ENCODE measurements around the gene MNX1. TPM values are rescaled to one million over a fixed set of nuclear protein-coding genes. Genes with fewer than 3 reads are reported as not detected.
A peak's percentile ranks its signal among the peaks of the same experiment; 100 is the strongest.

The MNX1 gene
- total RNA-seq, 1 experiment from 2014 or later, result 0.28 TPM

GRCh38 chr7:157013101-157013500 is 2.6 kb upstream of the MNX1 start:
- H3K27ac ChIP-seq, result no peak overlapping the region
- H3K9me2 ChIP-seq (ENCODE audit: insufficient read depth), result no peaks in the 10 kb centered on the region
- H3K9me3 ChIP-seq (ENCODE audit: insufficient read depth, low read depth), result no peaks in the 10 kb centered on the region
- peaks cover 12% of the 10 kb centered on the region for H3K4me1 ChIP-seq (replicated peaks; ENCODE audit: insufficient read depth)
- no peak overlapping the region for H2AFZ ChIP-seq
- POLR2A ChIA-PET (ENCODE audit: unreplicated experiment), result no interaction called here
- TF ChIP-seq EZH2 (IDR thresholded peaks at IDR 0.05; ENCODE audit: low read depth) (no peak), CTCF (conservative IDR thresholded peaks at IDR 0.05) (no peak)
- no TSS peak for BruUV-seq (replicated peaks)
- no peaks in the 10 kb centered on the region for H3K36me3 ChIP-seq (ENCODE audit: low read depth)
- no peak overlapping the region for H3K4me3 ChIP-seq
- H3K79me2 ChIP-seq (ENCODE audit: low read depth), result no peaks in the 10 kb centered on the region
- intact Hi-C loops (cut with micrococcal nuclease; ENCODE audit: unreplicated experiment), result loop anchor here (10.0 kb wide), 1 partner anchor 122 kb away; the partner anchor contains the start of gene UBE3C
- no peaks in the 10 kb centered on the region for H3F3A ChIP-seq (ENCODE audit: insufficient read depth, low read depth)
- DNase-seq, result no peak
- no peaks in the 10 kb centered on the region for H3K27me3 ChIP-seq (ENCODE audit: insufficient read depth, low read depth)
- H4K20me1 ChIP-seq (ENCODE audit: insufficient read depth), result no peaks in the 10 kb centered on the region
- no peak overlapping the region for H3K4me2 ChIP-seq
- CTCF ChIA-PET, result no interaction called here

GRCh38 chr7:157012113-157012547 is 1.7 kb upstream of the MNX1 start:
- H3K27me3 ChIP-seq (ENCODE audit: insufficient read depth, low read depth), result no peaks in the 10 kb centered on the region
- no peak overlapping the region for H3K27ac ChIP-seq
- H2AFZ ChIP-seq, result no peak overlapping the region
- peak overlapping the region; percentile 95 for H3K4me2 ChIP-seq
- CTCF ChIA-PET, result no interaction called here
- intact Hi-C loops (cut with micrococcal nuclease; ENCODE audit: unreplicated experiment), result loop anchor here (10.0 kb wide), 1 partner anchor 123 kb away; the partner anchor contains the start of gene UBE3C
- no peaks in the 10 kb centered on the region for H3K9me3 ChIP-seq (ENCODE audit: insufficient read depth, low read depth)
- TF ChIP-seq EZH2 (IDR thresholded peaks at IDR 0.05; ENCODE audit: low read depth), result no peak
- TF ChIP-seq CTCF (conservative IDR thresholded peaks at IDR 0.05), result no peak
- H3K4me1 ChIP-seq (replicated peaks; ENCODE audit: insufficient read depth), result peaks cover 12% of the 10 kb centered on the region
- H3K79me2 ChIP-seq (ENCODE audit: low read depth), result no peaks in the 10 kb centered on the region
- POLR2A ChIA-PET (ENCODE audit: unreplicated experiment), result no interaction called here
- no peaks in the 10 kb centered on the region for H4K20me1 ChIP-seq (ENCODE audit: insufficient read depth)
- BruUV-seq (replicated peaks), result no TSS peak
- no peak for DNase-seq
- H3K36me3 ChIP-seq (ENCODE audit: low read depth), result no peaks in the 10 kb centered on the region
- no peaks in the 10 kb centered on the region for H3F3A ChIP-seq (ENCODE audit: insufficient read depth, low read depth)
- H3K9me2 ChIP-seq (ENCODE audit: insufficient read depth), result no peaks in the 10 kb centered on the region
- no peak overlapping the region for H3K4me3 ChIP-seq

GRCh38 chr7:157011333-157012112 is 1.1 kb upstream of the MNX1 start:
- no peaks in the 10 kb centered on the region for H3K36me3 ChIP-seq (ENCODE audit: low read depth)
- peak overlapping the region; percentile 96 for H3K4me3 ChIP-seq
- POLR2A ChIA-PET (ENCODE audit: unreplicated experiment), result no interaction called here
- no peaks in the 10 kb centered on the region for H3F3A ChIP-seq (ENCODE audit: insufficient read depth, low read depth)
- H3K9me2 ChIP-seq (ENCODE audit: insufficient read depth), result no peaks in the 10 kb centered on the region
- no peaks in the 10 kb centered on the region for H3K79me2 ChIP-seq (ENCODE audit: low read depth)
- no peak for TF ChIP-seq CTCF (conservative IDR thresholded peaks at IDR 0.05)
- no peak for TF ChIP-seq EZH2 (IDR thresholded peaks at IDR 0.05; ENCODE audit: low read depth)
- no peak overlapping the region for H3K27ac ChIP-seq
- H3K27me3 ChIP-seq (ENCODE audit: insufficient read depth, low read depth), result no peaks in the 10 kb centered on the region
- peaks cover 12% of the 10 kb centered on the region for H3K4me1 ChIP-seq (replicated peaks; ENCODE audit: insufficient read depth)
- H4K20me1 ChIP-seq (ENCODE audit: insufficient read depth), result no peaks in the 10 kb centered on the region
- H3K4me2 ChIP-seq, result peak overlapping the region; percentile 95
- no peaks in the 10 kb centered on the region for H3K9me3 ChIP-seq (ENCODE audit: insufficient read depth, low read depth)
- BruUV-seq (replicated peaks), result no TSS peak
- DNase-seq, result no peak
- peak overlapping the region; percentile 100 for H2AFZ ChIP-seq
- CTCF ChIA-PET, result no interaction called here
- intact Hi-C loops (cut with micrococcal nuclease; ENCODE audit: unreplicated experiment), result loop anchor here (10.0 kb wide), 1 partner anchor 123 kb away; the partner anchor contains the start of gene UBE3C
